CD4-positive, alpha-beta T cell treated with Interleukin-17A for 1 hour (primary cell): ENCODE data around the gene CLSTN3.
"Not testable (repeated sequence)": the region's sequence is repeated elsewhere in the genome, so short reads cannot be mapped to it uniquely, and the experiment has no call there.

Experiments used
- DNase-seq: peaks from one replicate; pipeline ENCODE4 v3.0.0-alpha.2; 2020

CLSTN3 gene

GRCh38 chr12:7106082-7106481, 24.1 kb upstream of the CLSTN3 start:
- DNase-seq, result no peak

GRCh38 chr12:7107181-7107580, 23.0 kb upstream of the CLSTN3 start:
- not testable (repeated sequence) for DNase-seq

GRCh38 chr12:7107636-7108002, 22.6 kb upstream of the CLSTN3 start:
- peak; percentile 14 for DNase-seq

- peak; percentile 80 for DNase-seq
Observed at GRCh38 chr12:7108003-7108795, 22.0 kb upstream of the CLSTN3 start.

- peak; percentile 80 for DNase-seq
Observed at GRCh38 chr12:7108796-7109571, 21.2 kb upstream of the CLSTN3 start, which contains the start of gene C1RL. Gene C1RL (minus strand): TSS chr12:7109214. CDS start chr12:7109180, 34 bp downstream.

- DNase-seq, result no peak
Observed at GRCh38 chr12:7109572-7109920, 20.6 kb upstream of the CLSTN3 start.

- DNase-seq, result no peak
Observed at GRCh38 chr12:7110661-7111060, 19.5 kb upstream of the CLSTN3 start.

GRCh38 chr12:7112041-7112440, 18.1 kb upstream of the CLSTN3 start:
- DNase-seq, result no peak

- DNase-seq, result peak; percentile 78
Observed at GRCh38 chr12:7113389-7113871, 16.7 kb upstream of the CLSTN3 start.

- no peak for DNase-seq
Observed at GRCh38 chr12:7114008-7114407, 16.2 kb upstream of the CLSTN3 start.

- no peak for DNase-seq
Observed at GRCh38 chr12:7114851-7115250, 15.3 kb upstream of the CLSTN3 start.

GRCh38 chr12:7116196-7116595, 14.0 kb upstream of the CLSTN3 start:
- DNase-seq, result no peak

- DNase-seq, result no peak
Observed at GRCh38 chr12:7116916-7117315, 13.3 kb upstream of the CLSTN3 start.

GRCh38 chr12:7117670-7118069, 12.5 kb upstream of the CLSTN3 start:
- DNase-seq, result no peak

- no peak for DNase-seq
Observed at GRCh38 chr12:7118881-7119280, 11.3 kb upstream of the CLSTN3 start.

- DNase-seq, result no peak
Observed at GRCh38 chr12:7120166-7120565, 10.0 kb upstream of the CLSTN3 start.

- no peak for DNase-seq
Observed at GRCh38 chr12:7121324-7121723, 8.8 kb upstream of the CLSTN3 start.

GRCh38 chr12:7122811-7123769, 7.1 kb upstream of the CLSTN3 start:
- DNase-seq, result no peak

GRCh38 chr12:7123806-7124522, 6.2 kb upstream of the CLSTN3 start:
- no peak for DNase-seq

- DNase-seq, result no peak
Observed at GRCh38 chr12:7125632-7126227, 4.4 kb upstream of the CLSTN3 start.

GRCh38 chr12:7127916-7128626, 2.1 kb upstream of the CLSTN3 start:
- DNase-seq, result no peak
